Keratinocyte (primary cell): Measurements from ENCODE around the gene METAP1. TPM values are rescaled to one million over a fixed set of nuclear protein-coding genes. Genes with fewer than 3 reads are reported as not detected.
"Not testable (repeated sequence)": the region's sequence is repeated elsewhere in the genome, so short reads cannot be mapped to it uniquely, and the experiment has no call there.

ENCODE experiments used
- DNase-seq: peaks from one replicate; pipeline ENCODE4 v3.0.0-alpha.2; 2011; ENCODE audit warnings: low read depth, missing footprints, low spot score
- FAIRE-seq: peaks from 2 replicates; lab custom pipeline; 2011; peaks lifted over from hg19 to GRCh38; lab: Jason Lieb, UNC
- H2AFZ ChIP-seq: 2 replicates; pipeline ENCODE4 v1.6.0; 2012; ENCODE audit warnings: low read length, control low read depth, inconsistent platforms; ENCODE audit not compliant: control insufficient read depth
- H3K27ac ChIP-seq: 2 replicates; pipeline ENCODE4 v1.5.1; 2011; ENCODE audit warnings: low read length; ENCODE audit not compliant: control insufficient read depth, insufficient read depth
- H3K27me3 ChIP-seq: 3 replicates; pipeline ENCODE4 v1.6.0; 2011; ENCODE audit warnings: low read length; ENCODE audit not compliant: control insufficient read depth, insufficient read depth; ENCODE audit errors: extremely low read depth
- H3K36me3 ChIP-seq, 2 experiments: 2 replicates in 1 of 2; 3 replicates in 1 of 2; pipeline ENCODE4 v1.5.1; 2011; ENCODE audit warnings: low read length in 2 of 2, mild to moderate bottlenecking in 1 of 2; ENCODE audit not compliant: control insufficient read depth in 2 of 2, insufficient read depth in 2 of 2; ENCODE audit errors: extremely low read depth in 1 of 2
- H3K4me1 ChIP-seq: 3 replicates; pipeline ENCODE4 v1.5.1; 2011; ENCODE audit warnings: low read length; ENCODE audit not compliant: control insufficient read depth, insufficient read depth; ENCODE audit errors: extremely low read depth
- H3K4me2 ChIP-seq: 3 replicates; pipeline ENCODE4 v1.6.0; 2011; ENCODE audit warnings: low read depth, low read length; ENCODE audit not compliant: control insufficient read depth, insufficient read depth; ENCODE audit errors: extremely low read depth
- H3K4me3 ChIP-seq, 3 experiments: fragments of 200-600 bp in 1 of 3; sonication (generic) in 1 of 3; 2 replicates in 2 of 3; 3 replicates in 1 of 3; pipeline ENCODE4 v1.5.1; 2011 to 2016; ENCODE audit warnings: low read length in 3 of 3, mild to moderate bottlenecking in 3 of 3, control low read depth in 2 of 3, inconsistent platforms in 1 of 3, low read depth in 1 of 3, mixed read lengths in 1 of 3, mixed run types in 1 of 3, moderate library complexity in 1 of 3; ENCODE audit not compliant: control insufficient read depth in 2 of 3, insufficient read depth in 2 of 3; ENCODE audit errors: extremely low read depth in 1 of 3
- H3K79me2 ChIP-seq: 2 replicates; pipeline ENCODE4 v1.6.0; 2012; ENCODE audit warnings: low read length; ENCODE audit not compliant: control insufficient read depth, insufficient read depth
- H3K9ac ChIP-seq: 3 replicates; pipeline ENCODE4 v1.6.0; 2011; ENCODE audit warnings: low read length; ENCODE audit not compliant: control insufficient read depth, insufficient read depth; ENCODE audit errors: extremely low read depth
- H3K9me1 ChIP-seq: 3 replicates; pipeline ENCODE4 v1.6.0; 2011; ENCODE audit warnings: low read length; ENCODE audit not compliant: control insufficient read depth, insufficient read depth; ENCODE audit errors: extremely low read depth
- H3K9me3 ChIP-seq: 2 replicates; pipeline ENCODE4 v1.5.1; 2012; ENCODE audit warnings: low read depth, low read length; ENCODE audit not compliant: control insufficient read depth
- H4K20me1 ChIP-seq: 3 replicates; pipeline ENCODE4 v1.6.0; 2011; ENCODE audit warnings: low read length; ENCODE audit not compliant: control insufficient read depth, insufficient read depth; ENCODE audit errors: extremely low read depth
- EZH2 ChIP-seq: IDR thresholded peaks from one replicate; pipeline ENCODE4 v1.6.1; 2012; ENCODE audit warnings: inconsistent platforms, mild to moderate bottlenecking, low read length, moderate library complexity
- dilution Hi-C: fragments of 300-500 bp; cut with MboI; formaldehyde crosslinking; loops from one replicate; pipeline ENCODE4 v1.7.0; 2020; ENCODE audit warnings: low sequenced_read_pairs; ENCODE audit not compliant: extremely low pct_ligation_motif_present
- polyA plus RNA-seq, 5 experiments: library from polyadenylated mRNA; depleted of rRNA in 3 of 5; stranded (reverse) in 3 of 5; stranded (forward) in 1 of 5; unstranded in 1 of 5; fragments of >200 nt; gene quantifications; 1 replicate in 1 of 5; 2 replicates in 3 of 5; 3 replicates in 1 of 5; pipeline versions ENCODE4 v1.2.1 to v1.2.3, GENCODE V29; 2011 to 2012; ENCODE audit warnings: missing spikeins in 2 of 5, low read depth in 1 of 5, low replicate concordance in 1 of 5
- TF ChIP-seq, protein P1 (sequence below), 3 experiments: IDR thresholded peaks in 1 of 3; conservative IDR thresholded peaks in 1 of 3; optimal IDR thresholded peaks in 1 of 3; 2 replicates in 2 of 3; 3 replicates in 1 of 3; pipeline versions ENCODE3 to v1.5.1; 2011; ENCODE audit warnings: low read length in 3 of 3, mild to moderate bottlenecking in 3 of 3, moderate library complexity in 2 of 3, control low read depth in 1 of 3, inconsistent platforms in 1 of 3; ENCODE audit not compliant: insufficient read depth in 2 of 3; ENCODE audit errors: extremely low read depth in 1 of 3

The METAP1 gene
- polyA plus RNA-seq, 1 donor (not counting 4 experiments of a cell fraction or from before 2014, with no cell fraction given): 89.4 TPM

DNA sequence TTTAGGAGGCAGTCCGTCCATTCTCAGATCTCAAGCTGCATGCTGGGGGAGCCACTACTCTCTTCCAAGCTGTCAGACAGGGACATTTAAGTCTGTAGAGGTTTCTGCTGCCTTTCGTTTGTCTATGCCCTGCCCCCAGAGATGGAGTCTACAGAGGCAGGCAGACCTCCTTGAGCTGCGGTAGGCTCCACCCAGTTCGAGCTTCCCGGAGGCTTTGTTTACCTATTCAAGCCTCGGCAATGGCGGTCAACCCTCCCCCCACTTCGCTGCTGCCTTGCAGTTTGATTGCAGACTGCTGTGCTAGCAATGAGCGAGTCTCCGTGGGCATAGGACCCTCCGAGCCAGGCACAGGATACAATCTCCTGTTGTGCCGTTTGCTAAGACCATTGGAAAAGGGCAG lies 103.8 kb downstream of the METAP1 start:
- DNase-seq (no peak), FAIRE-seq (no peak)
- H3K36me3 ChIP-seq: peaks cover 0 to 1% of the 10 kb centered on the region in 2 experiments
- TF ChIP-seq, protein P1, sequence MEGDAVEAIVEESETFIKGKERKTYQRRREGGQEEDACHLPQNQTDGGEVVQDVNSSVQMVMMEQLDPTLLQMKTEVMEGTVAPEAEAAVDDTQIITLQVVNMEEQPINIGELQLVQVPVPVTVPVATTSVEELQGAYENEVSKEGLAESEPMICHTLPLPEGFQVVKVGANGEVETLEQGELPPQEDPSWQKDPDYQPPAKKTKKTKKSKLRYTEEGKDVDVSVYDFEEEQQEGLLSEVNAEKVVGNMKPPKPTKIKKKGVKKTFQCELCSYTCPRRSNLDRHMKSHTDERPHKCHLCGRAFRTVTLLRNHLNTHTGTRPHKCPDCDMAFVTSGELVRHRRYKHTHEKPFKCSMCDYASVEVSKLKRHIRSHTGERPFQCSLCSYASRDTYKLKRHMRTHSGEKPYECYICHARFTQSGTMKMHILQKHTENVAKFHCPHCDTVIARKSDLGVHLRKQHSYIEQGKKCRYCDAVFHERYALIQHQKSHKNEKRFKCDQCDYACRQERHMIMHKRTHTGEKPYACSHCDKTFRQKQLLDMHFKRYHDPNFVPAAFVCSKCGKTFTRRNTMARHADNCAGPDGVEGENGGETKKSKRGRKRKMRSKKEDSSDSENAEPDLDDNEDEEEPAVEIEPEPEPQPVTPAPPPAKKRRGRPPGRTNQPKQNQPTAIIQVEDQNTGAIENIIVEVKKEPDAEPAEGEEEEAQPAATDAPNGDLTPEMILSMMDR (optimal IDR thresholded peaks at IDR 0.05 in 1 of 3, IDR thresholded peaks at IDR 0.05 in 1 of 3, conservative IDR thresholded peaks at IDR 0.05 in 1 of 3; ENCODE audit: extremely low read depth in 1 of 3, insufficient read depth in 2 of 3, low read length in 3 of 3): no peak
- TF ChIP-seq EZH2: no peak
- no peaks in the 10 kb centered on the region for H3K4me1 ChIP-seq
- no peaks in the 10 kb centered on the region for H3K9me3 ChIP-seq
- H2AFZ ChIP-seq: no peak overlapping the region
- no peaks in the 10 kb centered on the region for H3K9me1 ChIP-seq
- H3K79me2 ChIP-seq: no peaks in the 10 kb centered on the region
- no peak overlapping the region for H3K9ac ChIP-seq
- H3K27me3 ChIP-seq: no peaks in the 10 kb centered on the region
- dilution Hi-C loops: no loop called here
- no peaks in the 10 kb centered on the region for H4K20me1 ChIP-seq
- no peak overlapping the region for H3K4me3 ChIP-seq
- no peak overlapping the region for H3K27ac ChIP-seq
- no peak overlapping the region for H3K4me2 ChIP-seq

DNA sequence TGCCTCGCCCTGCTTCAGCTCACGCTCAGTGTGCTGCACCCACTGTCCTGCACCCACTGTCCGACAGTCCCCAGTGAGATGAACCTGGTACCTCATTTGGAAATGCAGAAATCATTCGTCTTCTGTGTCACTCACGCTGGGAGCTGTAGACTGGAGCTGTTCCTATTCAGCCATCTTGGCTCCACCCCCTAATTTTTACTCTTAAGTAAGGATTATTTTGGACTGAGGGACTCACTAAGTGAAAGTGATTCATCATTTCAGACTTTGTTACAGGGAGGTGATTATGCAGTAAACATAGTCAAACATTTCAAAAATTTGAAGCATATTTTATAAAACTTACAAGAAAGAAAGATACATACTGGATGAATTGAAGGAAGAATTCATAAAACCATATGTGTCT lies 104.3 kb downstream of the METAP1 start:
- H3K79me2 ChIP-seq, FAIRE-seq, H3K9ac ChIP-seq, DNase-seq, H3K9me1 ChIP-seq, H3K9me3 ChIP-seq, H3K36me3 ChIP-seq, H3K4me3 ChIP-seq, H3K4me1 ChIP-seq, H3K4me2 ChIP-seq, H2AFZ ChIP-seq, H4K20me1 ChIP-seq, H3K27me3 ChIP-seq, dilution Hi-C loops, H3K27ac ChIP-seq: not testable (repeated sequence)

DNA sequence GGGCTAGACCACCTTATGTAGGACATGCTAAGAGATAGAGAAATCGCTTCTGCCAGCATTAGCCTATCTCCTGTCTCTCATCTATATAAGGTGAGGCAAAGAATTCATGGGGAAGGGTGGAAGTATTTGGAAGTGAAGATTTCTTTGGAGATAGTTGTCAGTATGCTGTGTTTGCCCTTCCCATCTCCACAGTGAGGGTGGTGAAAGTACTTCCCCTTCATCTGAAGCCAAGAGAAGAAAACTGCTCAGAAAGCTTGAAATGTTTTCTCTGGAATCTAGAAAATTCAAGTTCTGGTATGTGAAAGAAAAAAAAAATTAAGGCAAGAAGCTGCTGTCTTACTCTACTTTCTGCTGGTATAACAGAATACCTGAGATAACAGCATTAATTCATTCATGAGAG lies 105.4 kb downstream of the METAP1 start:
- H3K9me1 ChIP-seq: no peaks in the 10 kb centered on the region
- DNase-seq (no peak), FAIRE-seq (no peak)
- H3K9me3 ChIP-seq: no peaks in the 10 kb centered on the region
- H3K4me1 ChIP-seq: no peaks in the 10 kb centered on the region
- no peaks in the 10 kb centered on the region for H3K79me2 ChIP-seq
- no peak overlapping the region for H3K4me3 ChIP-seq
- dilution Hi-C loops: no loop called here
- no peak overlapping the region for H3K9ac ChIP-seq
- H3K27me3 ChIP-seq: no peaks in the 10 kb centered on the region
- H3K27ac ChIP-seq: no peak overlapping the region
- H3K4me2 ChIP-seq: no peak overlapping the region
- H3K36me3 ChIP-seq: peaks cover 0 to 1% of the 10 kb centered on the region in 2 experiments
- H2AFZ ChIP-seq: no peak overlapping the region
- no peaks in the 10 kb centered on the region for H4K20me1 ChIP-seq
- TF ChIP-seq, protein P1 (optimal IDR thresholded peaks at IDR 0.05 in 1 of 3, IDR thresholded peaks at IDR 0.05 in 1 of 3, conservative IDR thresholded peaks at IDR 0.05 in 1 of 3; ENCODE audit: extremely low read depth in 1 of 3, insufficient read depth in 2 of 3, low read length in 3 of 3): no peak
- no peak for TF ChIP-seq EZH2
